GM19240 (cell line): ENCODE results near the gene STAT4.

Experiments used
- DNase-seq: peaks from one replicate; pipeline ENCODE4 v3.0.0; 2011; ENCODE audit warnings: low spot score; ENCODE audit not compliant: insufficient read length

The STAT4 gene

DNA sequence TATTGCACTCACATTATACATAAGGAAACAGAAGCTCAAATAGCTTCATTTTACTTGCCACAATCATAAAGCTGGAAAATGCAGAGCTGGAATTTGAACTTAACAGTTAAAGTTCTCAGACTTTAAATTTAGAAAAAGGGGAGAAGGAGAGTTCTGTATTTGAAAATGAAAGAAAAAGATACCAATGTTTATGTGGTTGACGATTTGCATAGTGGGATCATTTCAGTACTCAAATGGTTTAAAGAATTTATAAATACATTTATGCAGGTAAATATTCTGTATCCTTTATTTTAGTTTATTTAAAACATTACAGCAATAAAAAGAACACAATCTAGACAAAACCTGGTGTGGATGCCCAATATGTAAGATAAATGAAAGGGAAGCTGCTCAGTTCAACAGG, 25.5 kb upstream of the STAT4 start:
- no peak for DNase-seq

DNA sequence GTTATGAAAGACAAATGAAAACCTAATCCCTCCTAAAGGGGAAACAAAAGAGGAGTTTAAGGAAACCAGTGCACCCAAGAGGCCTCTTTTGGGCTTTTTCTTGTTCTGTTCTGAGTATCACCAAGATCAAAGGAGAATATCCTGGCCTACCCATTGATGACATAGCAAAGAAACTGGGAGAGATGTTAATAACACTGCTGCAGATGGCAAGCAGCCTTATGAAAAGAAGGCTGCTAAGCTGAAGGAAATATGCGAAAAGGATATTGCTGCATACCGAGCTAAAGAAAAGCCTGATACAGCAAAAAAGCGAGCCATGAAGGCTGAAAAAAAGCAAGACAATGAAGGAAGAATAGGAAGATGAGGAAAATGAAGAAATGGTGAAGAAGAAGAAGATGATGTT, 23.6 kb upstream of the STAT4 start:
- no peak for DNase-seq

DNA sequence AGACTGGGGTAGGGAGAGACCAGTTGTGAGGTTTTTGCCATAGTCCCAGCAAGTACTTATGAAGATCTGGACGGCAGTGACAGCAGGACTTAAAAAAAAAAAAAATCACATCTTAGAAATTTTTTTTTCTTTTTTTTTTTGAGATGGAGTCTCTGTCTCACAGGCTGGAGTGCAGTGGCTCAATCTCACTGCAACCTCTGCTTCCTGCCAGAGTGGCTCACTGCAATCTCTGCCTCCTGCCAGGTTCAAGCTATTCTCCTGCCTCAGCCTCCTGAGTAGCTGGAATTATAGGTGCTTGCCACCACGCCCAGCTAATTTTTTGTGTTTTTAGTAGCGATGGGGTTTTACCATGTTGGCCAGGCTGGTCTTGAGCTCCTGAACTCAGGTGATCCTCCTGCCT, 22.4 kb upstream of the STAT4 start:
- no peak for DNase-seq

DNA sequence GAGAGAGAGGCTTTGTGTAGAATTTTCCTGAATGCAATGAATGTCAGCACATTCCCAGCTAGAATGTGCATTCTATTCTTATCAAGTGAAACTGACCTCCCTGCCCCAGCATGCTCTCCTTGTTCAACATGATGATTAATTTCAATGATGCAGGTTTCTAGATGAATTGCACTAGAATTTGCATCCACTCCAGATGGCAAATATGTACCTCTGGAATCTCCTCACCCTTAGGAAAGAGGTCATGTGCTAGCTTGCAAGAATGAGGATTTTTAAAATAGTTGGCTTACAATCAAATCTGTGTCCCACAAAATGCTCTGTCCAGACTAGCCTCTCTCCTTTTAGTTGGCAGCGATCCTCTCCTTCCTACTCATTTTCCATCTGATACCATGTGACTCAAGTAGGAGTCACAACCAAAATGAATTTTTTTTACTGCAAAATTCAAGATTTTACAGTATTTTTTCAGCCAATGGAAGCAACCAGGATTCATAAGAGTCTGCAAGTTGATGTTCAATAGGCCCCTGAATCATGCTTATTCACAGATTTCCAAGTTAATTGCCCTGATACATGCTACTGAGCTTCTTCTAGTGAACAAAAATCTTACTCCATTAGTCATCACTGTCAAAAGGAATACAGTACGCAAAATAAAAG, 21.0 kb upstream of the STAT4 start:
- DNase-seq, result no peak

DNA sequence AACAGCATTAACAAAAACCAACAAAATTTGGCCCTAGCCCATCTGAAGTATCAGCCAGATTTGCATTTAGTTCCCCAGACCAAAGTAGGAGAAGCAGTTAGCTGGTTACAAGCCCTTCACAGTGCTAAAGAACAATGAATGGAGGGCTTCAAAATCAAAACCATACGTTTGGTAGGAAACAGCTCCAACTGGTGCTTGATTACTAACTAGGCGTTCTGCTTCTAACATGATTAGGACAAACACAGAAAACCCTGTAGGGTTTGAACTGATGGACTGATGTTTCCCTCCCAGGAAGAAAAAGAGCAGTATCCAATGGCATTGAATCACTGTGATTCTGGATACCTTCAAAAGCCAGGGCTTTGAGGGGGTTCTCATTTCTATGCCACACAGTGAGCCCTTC, 20.5 kb upstream of the STAT4 start:
- no peak for DNase-seq

DNA sequence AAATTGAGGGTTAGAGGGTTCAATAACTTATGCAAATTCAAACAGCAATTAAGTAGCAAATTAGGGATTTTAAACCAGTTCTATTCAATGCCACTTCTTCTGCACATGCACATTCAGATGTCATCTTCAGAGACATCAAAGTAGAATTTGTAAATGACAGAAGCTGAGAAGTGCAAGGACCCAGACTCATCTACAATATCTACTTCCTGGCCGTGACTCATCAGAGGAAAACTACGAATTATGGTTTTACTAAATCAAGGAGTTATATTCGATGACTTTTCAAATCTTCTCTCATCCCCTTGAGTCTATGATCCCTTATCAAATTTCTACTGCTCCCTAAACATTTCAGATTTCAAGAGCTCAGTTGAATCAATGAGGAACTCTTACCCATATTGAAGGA, 20.0 kb upstream of the STAT4 start:
- DNase-seq, result no peak

DNA sequence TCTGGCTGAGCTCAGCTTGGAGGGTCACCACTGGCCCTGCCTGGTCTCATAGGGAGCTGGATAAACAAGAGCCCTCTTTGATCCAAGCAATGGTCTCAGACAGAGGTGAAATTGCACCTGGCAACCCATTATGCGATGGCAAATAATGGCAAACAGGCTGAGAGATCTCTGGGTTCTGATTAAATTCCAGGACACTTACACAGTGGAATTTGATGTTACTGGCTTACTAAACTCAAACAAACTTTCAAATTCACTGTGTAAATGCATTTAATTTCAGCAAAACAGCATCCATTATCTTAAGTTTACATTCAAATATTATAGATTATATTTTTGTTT, 19.5 kb upstream of the STAT4 start:
- no peak for DNase-seq

DNA sequence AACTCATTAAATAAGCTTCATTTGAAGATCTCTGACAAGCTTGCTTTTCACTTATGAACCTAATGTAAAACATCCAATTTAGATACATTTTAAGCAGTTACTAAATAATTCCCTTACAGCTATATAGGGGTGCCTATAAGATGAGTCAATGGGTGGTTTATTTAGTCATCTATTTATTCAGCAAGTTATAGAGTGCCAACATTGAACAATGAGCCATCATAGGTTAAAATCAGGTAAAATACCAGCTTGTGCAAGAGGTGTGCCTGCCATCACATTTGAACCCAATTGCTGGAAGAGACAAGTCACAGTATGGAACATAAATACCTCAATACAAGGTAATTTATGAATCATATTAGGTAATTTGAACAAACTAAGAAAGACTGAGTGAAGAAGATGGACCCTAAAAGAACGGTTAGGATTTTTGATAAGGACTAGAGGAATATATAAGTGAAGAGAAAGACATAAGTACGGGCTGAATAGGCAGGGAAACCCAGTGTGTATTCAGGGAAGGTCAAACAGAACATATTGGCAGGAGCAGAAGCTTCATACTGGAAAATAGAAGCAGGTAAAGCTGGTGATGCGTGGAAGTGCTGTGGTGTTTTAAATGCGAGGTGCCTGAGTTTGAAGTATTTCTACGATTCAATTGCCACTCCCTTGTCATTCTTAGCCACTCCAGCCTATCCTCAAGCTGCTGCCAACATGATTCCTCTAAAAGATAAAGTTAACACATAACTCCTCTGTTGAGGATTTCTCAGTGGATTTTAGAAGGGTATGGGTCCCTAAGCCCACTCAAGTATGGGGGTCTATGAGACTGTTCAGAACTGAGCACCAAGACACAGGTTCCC, 18.9 kb upstream of the STAT4 start:
- no peak for DNase-seq

DNA sequence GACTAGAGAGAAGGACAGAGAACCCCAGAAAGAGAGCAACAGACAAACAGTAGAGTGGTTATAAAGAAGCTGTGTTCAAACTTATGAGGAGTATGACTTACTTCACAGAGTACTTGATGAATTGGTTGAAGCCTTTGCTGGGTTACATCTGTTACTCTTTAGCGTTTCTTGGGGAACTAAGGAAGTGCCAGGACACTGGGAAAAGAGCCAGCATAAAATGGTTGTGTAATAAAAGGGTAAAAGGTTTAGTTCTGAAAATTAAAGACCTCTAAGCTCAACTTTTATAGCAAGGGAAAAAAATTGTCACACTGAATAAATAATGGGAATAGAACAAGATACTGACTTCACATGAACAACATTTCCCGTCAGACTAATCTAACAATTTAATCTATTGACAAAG, 17.0 kb upstream of the STAT4 start:
- no peak for DNase-seq

DNA sequence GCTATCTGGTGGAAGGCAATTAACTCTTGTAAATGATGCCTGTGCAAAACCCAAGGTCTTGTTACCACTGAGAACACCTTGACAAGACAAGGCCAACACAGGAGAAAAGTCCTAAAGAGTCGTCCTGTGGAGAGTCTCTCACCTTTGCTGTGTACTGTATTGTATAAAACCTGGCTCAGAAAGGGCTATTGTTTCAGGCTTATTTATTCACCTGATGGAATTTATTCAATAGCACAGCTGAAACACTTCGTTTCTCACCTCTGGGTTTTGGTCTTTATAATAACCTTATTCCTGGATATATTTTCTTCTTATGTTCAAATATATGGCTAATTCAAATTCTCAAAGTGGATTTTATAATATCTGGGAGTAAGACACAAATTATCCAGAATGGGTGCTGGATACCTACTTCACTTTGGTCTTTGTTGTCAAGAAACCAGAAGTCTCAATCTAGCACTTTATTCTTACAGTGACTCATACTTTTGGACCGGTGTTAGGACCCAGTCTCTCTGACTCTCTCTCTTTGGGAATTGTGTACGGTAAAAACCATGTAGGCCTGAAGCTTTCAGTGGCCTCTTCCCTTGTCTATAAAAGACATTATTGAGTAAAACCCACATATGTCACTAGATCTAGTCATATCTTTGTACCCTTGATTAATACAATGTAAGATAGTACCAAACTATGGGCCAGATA, 16.1 kb upstream of the STAT4 start:
- no peak for DNase-seq

DNA sequence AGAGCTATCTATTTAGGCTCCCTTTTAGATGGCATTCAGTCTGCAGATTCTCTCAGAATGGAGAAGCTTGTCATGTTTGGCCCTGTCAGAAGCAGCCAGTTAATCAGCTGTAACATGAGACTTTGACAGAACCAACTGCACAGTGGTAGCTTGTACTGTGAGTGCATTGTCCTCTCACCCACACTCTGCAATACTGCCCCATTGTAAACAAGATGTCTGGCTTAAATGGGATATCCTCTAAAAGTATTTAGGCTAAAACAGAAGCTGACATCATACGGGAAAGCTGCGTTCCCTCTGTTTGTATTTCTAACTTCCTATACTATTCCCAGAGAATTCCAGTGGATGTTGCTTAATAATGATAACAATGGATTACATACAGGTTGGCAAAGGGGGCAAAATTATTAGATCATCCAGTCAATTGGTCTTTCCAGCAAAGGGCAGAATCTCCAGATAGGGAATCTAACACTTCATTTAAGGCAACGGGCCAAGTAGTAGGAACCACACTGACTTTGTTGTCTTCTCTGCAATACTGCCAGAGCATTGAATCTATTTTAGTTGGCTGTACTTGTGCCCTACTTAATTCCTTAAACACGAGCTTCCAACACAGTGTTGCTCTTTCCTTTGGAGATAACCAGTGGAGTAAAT, 15.4 kb upstream of the STAT4 start:
- DNase-seq, result no peak

DNA sequence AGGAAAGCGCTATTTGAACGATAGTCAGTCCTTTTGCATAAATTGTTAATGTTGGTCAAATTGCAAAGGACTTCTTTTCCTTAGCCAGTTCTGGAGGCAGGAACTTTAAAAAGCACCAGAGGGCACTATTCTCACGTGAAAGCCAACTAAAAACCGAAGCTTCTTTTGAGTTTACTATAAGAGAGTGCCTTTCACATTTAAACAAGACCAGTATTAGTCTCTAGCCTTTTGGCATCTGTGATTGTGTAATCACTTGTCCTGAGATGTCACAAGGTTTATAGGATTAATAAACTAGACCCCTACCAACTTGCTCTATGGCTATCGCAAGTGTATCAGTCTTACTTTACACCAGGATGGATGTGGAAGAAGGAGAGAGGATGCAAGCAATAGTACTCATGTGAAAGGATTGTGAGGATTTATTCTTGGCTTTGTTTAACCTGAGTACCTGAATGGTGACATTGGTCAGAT, 14.4 kb upstream of the STAT4 start:
- DNase-seq, result no peak

DNA sequence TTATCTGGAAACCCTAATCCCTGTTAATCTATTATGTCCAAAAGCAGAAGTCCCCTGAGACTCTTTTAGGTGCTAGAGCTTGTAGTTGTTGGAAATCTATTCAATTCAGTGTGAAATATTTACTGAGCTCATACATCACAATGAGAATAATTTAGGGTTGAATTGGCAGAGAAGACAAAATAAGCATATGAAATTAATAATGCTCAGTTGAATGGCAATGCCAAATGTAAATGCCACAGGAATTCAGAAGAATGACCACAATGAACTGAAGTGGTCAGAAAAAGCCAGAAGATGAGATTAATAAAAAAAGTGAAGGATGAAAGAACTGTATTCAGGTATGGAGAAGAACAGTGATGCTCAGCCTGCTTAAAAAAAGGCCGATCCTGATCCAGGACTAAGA, 8.0 kb upstream of the STAT4 start:
- DNase-seq, result no peak

DNA sequence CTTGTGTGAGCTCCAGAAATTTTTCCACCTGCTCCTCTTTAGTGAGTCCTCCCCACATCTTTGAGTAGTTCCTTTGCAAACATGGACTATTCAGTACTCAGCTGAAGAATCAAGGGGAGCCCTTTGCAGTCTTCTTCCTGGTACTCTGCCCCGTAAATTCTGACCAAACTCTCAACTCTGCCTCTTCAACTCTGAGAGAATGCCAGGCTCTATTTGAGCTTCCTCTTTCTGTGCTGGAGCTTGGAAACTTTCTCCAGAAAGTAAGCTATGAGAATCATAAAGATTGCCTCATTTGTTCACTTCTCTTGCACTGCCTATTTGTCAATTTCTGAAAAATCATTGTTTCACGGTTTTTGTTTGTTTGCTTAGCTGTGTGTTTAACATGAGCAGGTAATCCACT, 7.4 kb upstream of the STAT4 start:
- no peak for DNase-seq

DNA sequence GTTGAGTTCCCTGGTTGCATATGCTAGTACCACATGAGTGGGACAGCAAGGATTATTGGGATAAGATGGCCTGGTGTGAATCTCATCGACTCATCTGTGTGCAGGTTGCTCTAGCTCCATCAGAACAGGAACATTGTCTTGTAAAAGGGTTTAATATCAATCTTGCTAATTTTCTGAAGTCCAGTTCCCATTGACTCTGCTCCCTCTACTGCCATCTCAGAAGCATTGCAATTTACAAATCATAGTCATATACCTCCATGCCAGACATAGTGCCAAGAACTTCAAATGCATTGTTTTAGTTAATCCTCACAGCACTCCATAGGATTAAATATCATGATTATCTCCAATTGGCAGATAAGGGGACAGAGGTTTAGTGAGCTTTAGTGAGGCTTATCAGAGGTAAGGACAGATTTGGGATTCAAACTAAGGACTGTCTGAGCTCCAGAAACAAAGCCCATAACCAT, 4.8 kb upstream of the STAT4 start:
- DNase-seq, result no peak

DNA sequence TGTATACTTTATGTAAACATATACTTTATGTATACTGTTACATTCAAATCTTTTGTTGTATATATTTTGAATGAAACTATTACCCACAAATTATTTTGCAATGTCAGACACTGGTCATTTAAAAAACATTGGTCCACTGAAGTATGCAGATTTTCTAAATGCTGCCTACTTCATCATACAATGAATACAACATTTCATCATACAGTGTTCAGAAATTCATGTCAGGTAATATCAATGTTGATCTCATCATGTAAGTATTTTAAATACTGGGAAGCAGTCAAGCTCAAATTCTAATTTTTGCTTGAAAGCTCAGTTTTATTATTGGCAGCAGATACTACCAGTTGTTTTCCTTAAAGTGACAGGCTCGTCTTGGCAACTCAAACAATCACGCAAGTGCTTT, 2.9 kb upstream of the STAT4 start:
- DNase-seq, result no peak

DNA sequence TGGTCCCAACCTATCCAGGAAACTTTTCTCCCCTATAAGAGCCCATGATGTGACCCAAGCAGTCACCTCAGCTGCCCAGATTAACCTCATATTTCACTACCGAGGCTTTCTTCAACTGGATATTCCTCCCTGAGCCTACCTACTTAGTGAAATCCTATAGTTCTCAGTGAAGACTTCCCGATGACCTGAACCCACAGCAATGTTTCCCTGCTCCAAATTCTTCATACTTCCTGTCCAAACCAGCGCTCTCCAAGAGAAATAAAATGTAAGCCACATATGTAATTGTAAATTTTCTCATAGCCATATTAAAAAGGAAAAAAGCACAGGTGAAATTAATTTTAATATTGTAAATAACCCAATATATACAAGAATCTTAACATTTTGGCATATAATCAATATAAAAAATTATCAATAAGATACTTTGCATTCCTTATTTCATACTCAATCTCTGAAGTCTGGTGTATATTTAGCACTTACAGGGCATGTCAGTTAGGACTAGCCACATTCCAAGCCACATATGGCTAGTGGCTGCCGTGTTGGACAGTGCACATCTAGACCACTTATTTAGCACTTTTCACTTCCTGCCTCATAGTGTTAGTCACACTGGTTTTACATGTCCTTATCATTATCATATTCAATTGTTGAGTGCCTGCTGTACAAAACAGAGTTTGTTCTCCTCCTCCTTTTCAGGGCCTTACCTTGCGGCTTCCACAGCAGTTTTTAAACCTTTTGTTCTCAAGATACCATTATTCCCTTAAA, 1.9 kb upstream of the STAT4 start:
- DNase-seq, result no peak

DNA sequence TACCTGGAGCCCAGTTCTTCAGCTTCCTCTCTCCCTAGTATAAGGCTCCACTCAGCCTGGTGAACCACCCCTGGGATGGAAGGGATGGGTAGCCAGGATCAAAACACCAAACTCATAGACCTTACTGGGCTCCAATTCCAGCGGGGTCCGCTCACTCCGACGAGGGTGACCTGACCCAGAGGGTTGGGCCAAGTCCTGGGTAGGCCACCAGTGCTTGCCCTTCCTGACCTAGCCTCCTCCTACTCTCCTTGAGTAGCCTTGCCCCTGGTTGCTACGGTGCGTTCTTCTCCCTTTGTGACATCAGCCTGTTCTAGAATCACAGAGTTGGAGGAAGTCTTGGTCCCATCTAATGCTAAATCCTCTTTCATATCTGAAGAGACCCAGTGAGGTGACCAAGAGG, 537 bp upstream of the STAT4 start:
- no peak for DNase-seq

DNA sequence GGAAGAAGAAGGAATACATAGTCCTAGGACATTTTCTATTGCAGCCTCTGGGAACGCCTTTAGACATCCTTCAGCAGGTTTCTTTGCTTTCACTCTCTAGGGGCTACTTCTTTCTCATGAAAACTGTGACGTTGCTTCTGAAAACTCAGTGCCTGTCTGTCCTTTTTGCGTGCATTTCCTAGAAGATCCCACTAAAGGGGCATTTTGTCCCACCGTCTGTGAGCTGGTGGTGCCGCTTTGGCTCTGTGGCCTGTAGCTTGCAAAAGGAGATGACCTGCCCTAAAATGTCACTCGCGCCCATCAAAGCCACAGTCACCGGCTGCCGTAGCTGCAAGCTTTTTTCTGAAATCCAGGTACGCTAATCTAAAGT, 579 bp downstream of the STAT4 start:
- DNase-seq, result no peak

DNA sequence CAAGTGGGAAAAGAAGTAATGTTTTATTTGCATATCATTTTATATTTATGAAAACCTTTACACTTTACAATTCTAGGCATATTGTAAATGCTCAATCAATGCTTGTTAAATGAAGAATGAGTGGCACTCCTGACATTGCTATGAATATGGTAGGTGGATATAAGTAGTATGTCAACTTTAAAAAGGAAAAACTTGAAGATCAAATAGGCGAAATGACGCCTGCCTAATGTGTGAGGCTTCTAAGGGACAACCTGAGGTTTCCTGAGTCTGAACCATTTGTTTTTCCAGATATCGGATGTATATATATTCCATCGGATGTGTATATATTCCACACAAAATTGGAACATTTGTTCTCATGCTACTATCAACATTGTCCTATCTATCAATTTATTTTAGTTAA, 1.4 kb downstream of the STAT4 start:
- DNase-seq, result no peak

DNA sequence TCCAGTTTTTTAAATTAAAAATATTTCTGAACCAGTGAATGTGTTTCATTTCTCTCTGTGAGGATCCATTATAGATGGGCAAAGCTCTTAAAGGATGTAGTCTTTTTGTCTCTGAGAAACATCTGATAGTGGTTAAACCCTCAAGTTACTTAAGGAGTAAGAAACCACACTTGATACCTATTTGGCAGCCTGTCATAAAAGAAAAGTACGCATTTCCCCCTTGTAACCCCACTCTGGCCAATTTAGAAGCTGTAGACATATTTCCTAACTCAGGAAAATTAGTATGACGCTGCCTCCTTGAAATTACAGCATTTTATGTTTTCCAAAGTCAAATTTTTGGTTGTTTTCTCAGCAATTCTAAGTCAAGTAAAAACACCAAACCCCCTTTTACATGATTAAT, 2.0 kb downstream of the STAT4 start:
- DNase-seq, result no peak
